Hepatocyte (in vitro differentiated cells): ENCODE results near the gene PRDM5.

Source experiments
- CTCF ChIP-seq: fragments of 200-600 bp; sonication (generic); IDR thresholded peaks from 2 replicates; pipeline ENCODE4 v1.5.1; 2016; ENCODE audit warnings: antibody characterized with exemption, mild to moderate bottlenecking; ENCODE audit not compliant: poor library complexity
- EZH2 ChIP-seq: fragments of 200-600 bp; sonication (generic); IDR thresholded peaks from 2 replicates; pipeline ENCODE4 v1.6.1; 2016; ENCODE audit warnings: antibody characterized with exemption, mild to moderate bottlenecking, borderline replicate concordance

DNA sequence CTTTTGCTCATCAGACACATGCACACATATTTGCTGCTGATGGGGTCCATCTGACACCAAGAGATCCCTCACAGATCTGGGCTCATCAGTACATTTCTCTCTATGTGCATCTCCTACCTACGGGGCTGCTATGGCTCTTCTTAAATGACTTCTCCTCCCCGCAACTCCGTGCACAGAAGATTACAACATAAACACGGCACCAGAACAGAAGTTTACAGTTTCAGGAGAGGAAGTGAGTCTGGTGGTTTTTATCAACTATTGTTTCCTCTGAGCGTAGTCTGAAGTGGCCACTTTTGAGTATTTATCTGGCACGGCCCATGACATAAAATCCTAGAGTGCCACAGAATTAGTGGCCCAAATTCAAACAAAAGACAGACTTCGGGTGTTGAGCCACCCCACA, 263.8 kb downstream of the PRDM5 start:
- TF ChIP-seq CTCF (no peak), EZH2 (no peak)
